DND-41 (cell line): ENCODE data around the gene FRS3.

Experiments used
- ATAC-seq: fragments of 200-7000 bp; cut with Tn5 transposase; 3 replicates; pipeline ENCODE4 v1.9.1; 2021; ENCODE audit warnings: low read depth; ENCODE audit not compliant: insufficient read depth
- DNase-seq: peaks from one replicate; pipeline ENCODE4 v3.0.0-alpha.2; 2020
- H2AFZ ChIP-seq: 2 replicates; pipeline ENCODE4 v1.6.0; 2012; ENCODE audit warnings: low read depth, low read length
- H3K27ac ChIP-seq: 2 replicates; pipeline ENCODE4 v1.5.1; 2012; ENCODE audit warnings: low read length, inconsistent platforms
- H3K27me3 ChIP-seq: fragments of 200-600 bp; sonication (generic); 2 replicates; pipeline ENCODE4 v1.6.0; 2012; ENCODE audit warnings: low read length, mild to moderate bottlenecking, inconsistent platforms; ENCODE audit not compliant: insufficient read depth, poor library complexity
- H3K36me3 ChIP-seq: 2 replicates; pipeline ENCODE4 v1.5.1; 2012; ENCODE audit warnings: low read length, inconsistent platforms; ENCODE audit not compliant: insufficient read depth
- H3K4me1 ChIP-seq: 2 replicates; pipeline ENCODE4 v1.5.1; 2012; ENCODE audit warnings: mild to moderate bottlenecking, low read length; ENCODE audit not compliant: insufficient read depth
- H3K4me2 ChIP-seq: 2 replicates; pipeline ENCODE4 v1.6.0; 2012; ENCODE audit warnings: mild to moderate bottlenecking, moderate library complexity, low read length, inconsistent platforms; ENCODE audit not compliant: insufficient read depth
- H3K4me3 ChIP-seq, 2 experiments: fragments of 200-600 bp in 1 of 2; shearing (Covaris generic) in 1 of 2; 2 replicates each; pipeline ENCODE4 v1.5.1; 2012 to 2016; ENCODE audit warnings: inconsistent platforms in 2 of 2, low read length in 2 of 2, mild to moderate bottlenecking in 2 of 2, low read depth in 1 of 2, moderate library complexity in 1 of 2
- H3K79me2 ChIP-seq: 2 replicates; pipeline ENCODE4 v1.6.0; 2012; ENCODE audit warnings: low read length, inconsistent platforms; ENCODE audit not compliant: insufficient read depth
- H3K9ac ChIP-seq: 2 replicates; pipeline ENCODE4 v1.6.0; 2012; ENCODE audit warnings: low read depth, mild to moderate bottlenecking, inconsistent platforms, low read length, moderate library complexity
- H3K9me3 ChIP-seq: 2 replicates; pipeline ENCODE4 v1.5.1; 2012; ENCODE audit warnings: low read length, moderate library complexity, mild to moderate bottlenecking, inconsistent platforms; ENCODE audit not compliant: insufficient read depth, severe bottlenecking
- H4K20me1 ChIP-seq: 2 replicates; pipeline ENCODE4 v1.6.0; 2012; ENCODE audit warnings: low read length; ENCODE audit not compliant: insufficient read depth
- CTCF ChIP-seq: IDR thresholded peaks from 2 replicates; pipeline ENCODE4 v1.5.1; 2012; ENCODE audit warnings: borderline replicate concordance, low read length, moderate library complexity, mild to moderate bottlenecking; ENCODE audit not compliant: poor library complexity, severe bottlenecking; ENCODE audit errors: extremely low read depth
- EZH2 ChIP-seq: IDR thresholded peaks from 3 replicates; pipeline ENCODE4 v1.6.1; 2012; ENCODE audit warnings: borderline replicate concordance, low read depth, mild to moderate bottlenecking, moderate library complexity, low read length, inconsistent platforms; ENCODE audit not compliant: severe bottlenecking

The FRS3 gene

GRCh38 chr6:41737591-41738130 is 42.0 kb downstream of the FRS3 start:
- no peaks in the 10 kb centered on the region for H3K79me2 ChIP-seq
- no peak for DNase-seq
- no peaks in the 10 kb centered on the region for H3K9me3 ChIP-seq
- H3K9ac ChIP-seq = no peak overlapping the region
- no peaks in the 10 kb centered on the region; the same call in 1 of the 2 replicates for H3K36me3 ChIP-seq
- H3K4me1 ChIP-seq = peaks cover 29% of the 10 kb centered on the region
- H3K4me3 ChIP-seq = no peak overlapping the region
- ATAC-seq = no peak
- peaks cover 11% of the 10 kb centered on the region for H4K20me1 ChIP-seq
- H3K27me3 ChIP-seq = no peaks in the 10 kb centered on the region
- no peak overlapping the region for H3K4me2 ChIP-seq
- no peak for TF ChIP-seq EZH2
- no peak for TF ChIP-seq CTCF
- no peak overlapping the region for H3K27ac ChIP-seq
- no peak overlapping the region for H2AFZ ChIP-seq

GRCh38 chr6:41736800-41737555 is 42.7 kb downstream of the FRS3 start:
- Histone ChIP-seq H3K4me2 (no peak overlapping the region), H3K27ac (no peak overlapping the region), H3K4me3 (no peak overlapping the region), H3K4me1 (peaks cover 31% of the 10 kb centered on the region), H2AFZ (no peak overlapping the region), H3K9me3 (no peaks in the 10 kb centered on the region), H3K9ac (no peak overlapping the region), H3K27me3 (no peaks in the 10 kb centered on the region), H4K20me1 (peaks cover 12% of the 10 kb centered on the region), H3K79me2 (no peaks in the 10 kb centered on the region), H3K36me3 (no peaks in the 10 kb centered on the region; the same call in 1 of the 2 replicates)
- ATAC-seq (no peak), DNase-seq (no peak)
- TF ChIP-seq EZH2 = no peak
- TF ChIP-seq CTCF = no peak

- H3K36me3 ChIP-seq = no peaks in the 10 kb centered on the region; the same call in 1 of the 2 replicates
- peak overlapping the region in 1 of 2 experiments; percentile 84; a peak in 1 of 4 replicates for H3K4me3 ChIP-seq
- H3K9ac ChIP-seq = no peak overlapping the region
- peak overlapping the region; percentile 66 for H3K4me2 ChIP-seq
- peaks cover 31% of the 10 kb centered on the region for H3K4me1 ChIP-seq
- H3K27me3 ChIP-seq = no peaks in the 10 kb centered on the region
- DNase-seq (no peak), ATAC-seq (no peak)
- H4K20me1 ChIP-seq = peaks cover 16% of the 10 kb centered on the region
- H3K9me3 ChIP-seq = no peaks in the 10 kb centered on the region
- H3K79me2 ChIP-seq = no peaks in the 10 kb centered on the region
- peak overlapping the region; percentile 87 for H2AFZ ChIP-seq
- TF ChIP-seq EZH2 = no peak
- TF ChIP-seq CTCF = no peak
- H3K27ac ChIP-seq = no peak overlapping the region
Measured at GRCh38 chr6:41736186-41736733, 43.4 kb downstream of the FRS3 start.
